Duodenal mucosa (tissue), 2 donors: ENCODE measurements around the gene TRPM1.

ENCODE experiments used
- H3K27ac ChIP-seq: one replicate; pipeline ENCODE4 v1.7.0; 2013; ENCODE audit warnings: low read depth, low read length
- H3K27me3 ChIP-seq, 2 donors: one replicate each; pipeline ENCODE4 v1.7.0; 2013; ENCODE audit warnings: low read length in 2 of 2, control low read depth in 1 of 2; ENCODE audit not compliant: insufficient read depth in 2 of 2, control insufficient read depth in 1 of 2
- H3K36me3 ChIP-seq, 2 donors: one replicate each; pipeline ENCODE4 v1.7.0; 2013; ENCODE audit warnings: low read length in 2 of 2, control low read depth in 1 of 2; ENCODE audit not compliant: insufficient read depth in 2 of 2, control insufficient read depth in 1 of 2
- H3K4me1 ChIP-seq, 2 donors: one replicate each; pipeline ENCODE4 v1.7.0; 2013; ENCODE audit warnings: low read length in 2 of 2, control low read depth in 1 of 2; ENCODE audit not compliant: insufficient read depth in 2 of 2, control insufficient read depth in 1 of 2
- H3K4me3 ChIP-seq, 2 donors: one replicate each; pipeline ENCODE4 v1.7.0; 2013; ENCODE audit warnings: low read length in 2 of 2, low read depth in 1 of 2
- H3K9ac ChIP-seq, 2 donors: one replicate each; pipeline ENCODE4 v1.7.0; 2013; ENCODE audit warnings: low read length in 2 of 2, low read depth in 1 of 2
- H3K9me3 ChIP-seq, 2 donors: one replicate each; pipeline ENCODE4 v1.7.0; 2013; ENCODE audit warnings: low read length in 2 of 2, control low read depth in 1 of 2; ENCODE audit not compliant: control insufficient read depth in 1 of 2

The TRPM1 gene

DNA sequence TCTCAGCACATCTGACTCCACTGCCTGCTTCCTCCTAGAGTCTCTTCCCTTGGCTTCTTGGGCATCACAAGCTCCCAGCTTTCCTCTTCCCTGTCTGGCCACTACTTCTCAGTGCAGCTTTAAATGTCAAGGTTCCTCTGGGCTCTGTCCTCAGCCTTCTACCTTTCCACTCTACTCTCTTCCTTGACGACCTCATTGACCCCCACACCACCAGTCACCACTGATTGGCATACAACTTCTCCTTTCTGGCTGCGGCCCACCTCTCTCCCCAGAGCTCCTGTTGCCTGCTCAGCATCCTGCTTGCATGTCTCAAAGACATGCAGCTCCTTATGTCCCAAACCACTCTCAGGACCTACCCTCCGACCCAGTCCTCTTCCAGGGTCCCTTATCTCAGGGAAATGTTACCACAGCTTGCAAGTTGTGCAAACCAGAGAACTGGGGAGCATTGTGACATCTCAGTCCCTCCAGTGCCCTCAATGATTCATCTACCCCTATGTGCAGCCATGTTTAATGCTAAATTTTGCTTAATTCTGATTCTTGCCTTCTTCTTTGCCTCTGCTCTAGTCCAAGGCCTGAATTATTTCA lies 49.9 kb downstream of the TRPM1 start:
- H3K9ac ChIP-seq, result no peak overlapping the region
- H3K36me3 ChIP-seq, result no peaks in the 10 kb centered on the region
- no peaks in the 10 kb centered on the region for H3K4me1 ChIP-seq
- H3K27me3 ChIP-seq, result no peaks in the 10 kb centered on the region
- H3K4me3 ChIP-seq, result no peak overlapping the region
- H3K9me3 ChIP-seq, result no peaks in the 10 kb centered on the region
- H3K27ac ChIP-seq, result no peak overlapping the region

DNA sequence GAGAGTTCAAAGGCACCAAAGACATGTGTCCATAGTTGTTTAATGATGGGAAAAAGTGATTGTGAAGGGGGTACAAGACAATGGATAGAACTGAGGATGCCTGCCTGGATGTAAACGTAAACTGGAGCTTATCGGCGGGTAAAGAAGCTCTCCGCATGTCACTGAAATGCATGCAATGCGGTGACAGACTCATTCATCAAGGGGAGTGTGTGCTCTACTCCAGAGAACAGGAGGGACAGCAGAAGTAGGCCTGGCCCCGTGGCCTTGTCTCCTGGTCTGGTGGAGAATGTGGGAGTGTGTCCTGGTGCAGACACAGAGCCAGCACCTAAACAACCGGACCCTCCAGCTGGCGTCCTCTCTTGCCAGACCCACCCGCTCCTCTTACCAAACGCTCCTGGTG lies 50.6 kb downstream of the TRPM1 start:
- no peaks in the 10 kb centered on the region for H3K36me3 ChIP-seq
- H3K4me3 ChIP-seq, result no peak overlapping the region
- no peaks in the 10 kb centered on the region for H3K9me3 ChIP-seq
- H3K4me1 ChIP-seq, result no peaks in the 10 kb centered on the region
- no peaks in the 10 kb centered on the region for H3K27me3 ChIP-seq
- no peak overlapping the region for H3K9ac ChIP-seq
- no peak overlapping the region for H3K27ac ChIP-seq

DNA sequence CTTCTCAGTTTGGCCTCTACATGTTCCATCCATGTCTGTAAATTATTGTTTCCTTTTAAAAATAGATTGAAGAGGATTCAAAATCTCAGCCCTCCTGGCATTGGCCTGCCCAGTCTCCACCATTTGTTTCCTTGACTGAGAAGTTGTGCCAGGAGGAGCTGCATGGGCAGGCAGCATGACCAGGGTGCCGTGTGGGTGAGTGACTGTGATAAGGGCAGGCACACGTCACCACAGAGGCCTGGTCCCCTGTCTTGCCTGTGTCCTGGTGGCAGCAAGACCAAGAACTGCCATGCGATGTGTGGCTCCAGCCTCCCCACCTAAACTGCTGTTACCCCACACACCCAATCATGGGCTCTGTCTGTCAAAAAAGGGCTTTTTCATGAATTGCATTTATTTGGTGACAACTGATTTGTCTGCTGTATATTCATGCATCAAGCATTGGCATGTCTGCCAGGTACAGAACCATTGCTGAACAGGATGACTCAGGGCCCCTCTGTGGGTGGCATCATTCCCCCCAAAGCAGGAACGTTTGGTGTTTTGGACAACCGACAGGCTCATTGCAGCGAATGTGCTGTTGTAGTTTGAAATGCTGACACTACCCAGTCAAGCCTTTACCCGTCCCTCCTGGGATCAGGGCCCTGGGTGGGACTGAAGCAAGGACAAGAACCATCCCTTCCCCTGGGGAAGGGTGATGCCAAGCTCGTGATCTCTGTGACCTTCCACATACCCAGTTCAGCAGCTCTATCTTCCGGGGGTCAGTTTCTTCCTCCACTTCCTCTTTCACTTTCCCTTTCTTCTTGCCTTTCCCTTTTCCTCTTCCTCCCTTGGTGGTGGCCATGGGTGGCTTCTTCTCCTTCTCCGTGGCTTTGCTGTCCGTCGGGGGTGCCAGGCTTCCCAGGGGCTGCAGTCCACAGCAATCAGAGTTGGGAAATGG lies 51.6 kb downstream of the TRPM1 start:
- Histone ChIP-seq H3K4me3 (no peak overlapping the region), H3K27ac (no peak overlapping the region), H3K4me1 (no peaks in the 10 kb centered on the region), H3K36me3 (no peaks in the 10 kb centered on the region), H3K9me3 (no peaks in the 10 kb centered on the region), H3K9ac (no peak overlapping the region), H3K27me3 (no peaks in the 10 kb centered on the region)

DNA sequence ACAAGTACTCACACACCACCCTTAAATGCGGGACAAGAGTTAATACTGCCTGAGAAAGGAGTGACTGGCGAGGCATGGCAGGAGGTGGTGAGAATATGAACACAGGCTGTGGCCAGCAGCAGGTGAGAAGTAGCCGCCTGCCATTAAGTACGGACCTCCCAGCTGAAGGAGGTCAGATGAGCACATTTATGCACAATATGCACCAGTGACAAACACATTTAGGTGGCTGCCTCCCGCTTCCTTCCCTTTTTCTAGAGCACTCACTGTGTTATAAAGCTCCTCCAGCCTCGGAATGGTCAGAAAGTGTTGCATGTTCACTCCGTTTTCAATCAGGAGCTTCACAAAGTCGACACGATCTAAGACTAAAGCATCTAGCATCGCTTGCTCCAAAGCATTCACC lies 52.4 kb downstream of the TRPM1 start:
- Histone ChIP-seq H3K36me3 (no peaks in the 10 kb centered on the region), H3K9me3 (no peaks in the 10 kb centered on the region), H3K27ac (no peak overlapping the region)

DNA sequence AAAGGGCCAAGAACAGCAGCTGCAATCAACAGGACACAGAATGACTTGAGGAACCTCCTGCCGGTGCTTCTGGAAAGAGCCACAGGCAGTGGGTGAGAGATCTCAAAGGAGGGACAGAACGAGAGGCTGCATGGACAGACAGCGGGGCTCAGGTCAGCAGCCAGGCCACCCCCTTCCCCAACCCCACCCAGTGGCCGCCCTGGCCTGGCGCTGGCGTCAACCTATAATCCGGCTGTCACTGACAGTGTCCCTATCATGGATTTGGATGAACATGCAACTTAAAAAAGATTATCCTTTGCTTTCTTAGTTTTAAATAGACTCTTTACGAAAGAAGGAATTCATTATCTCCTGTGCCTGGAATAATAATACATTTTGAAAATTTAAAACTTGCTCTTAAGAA lies 54.1 kb downstream of the TRPM1 start:
- H3K27ac ChIP-seq, result no peak overlapping the region
- no peaks in the 10 kb centered on the region for H3K36me3 ChIP-seq
- H3K4me1 ChIP-seq, result no peaks in the 10 kb centered on the region
- no peaks in the 10 kb centered on the region for H3K27me3 ChIP-seq
- no peak overlapping the region for H3K4me3 ChIP-seq
- H3K9ac ChIP-seq, result no peak overlapping the region
- H3K9me3 ChIP-seq, result no peaks in the 10 kb centered on the region

More for the DNA sequence above, 52.4 kb downstream of the TRPM1 start:
- Histone ChIP-seq H3K9ac (no peak overlapping the region), H3K4me3 (no peak overlapping the region), H3K27me3 (no peaks in the 10 kb centered on the region), H3K4me1 (no peaks in the 10 kb centered on the region)

DNA sequence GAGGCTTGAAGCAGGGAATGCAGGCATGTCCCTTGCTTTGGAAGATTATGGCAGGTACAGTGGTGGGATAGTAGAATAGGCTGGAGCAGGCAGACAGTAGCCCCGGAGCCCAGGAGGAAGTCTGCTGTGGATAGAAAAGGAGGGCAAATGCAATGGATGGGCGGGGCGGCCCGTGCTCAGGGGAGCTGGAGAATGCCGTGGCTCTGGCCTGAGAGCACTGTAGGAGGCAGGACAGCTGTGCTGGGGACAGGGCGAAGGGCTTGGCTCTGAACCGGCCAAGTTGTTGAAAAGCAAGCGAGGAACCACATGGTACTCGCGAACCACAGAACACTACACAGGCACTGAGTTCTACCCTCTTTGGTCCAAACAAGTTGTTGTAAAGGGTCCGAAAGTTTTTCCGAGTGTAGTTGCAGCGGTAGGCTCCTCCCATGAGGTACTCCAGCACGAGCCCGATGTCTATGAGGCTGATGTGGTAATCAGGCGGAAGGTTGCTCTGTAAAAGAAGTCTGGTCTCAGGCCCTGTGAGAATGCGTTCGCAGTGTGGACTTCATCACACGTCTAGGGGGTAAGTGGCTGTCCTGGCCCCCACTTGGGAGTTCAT lies 54.7 kb downstream of the TRPM1 start:
- Histone ChIP-seq H3K27me3 (no peaks in the 10 kb centered on the region), H3K36me3 (no peaks in the 10 kb centered on the region), H3K4me1 (no peaks in the 10 kb centered on the region), H3K9me3 (no peaks in the 10 kb centered on the region), H3K4me3 (no peak overlapping the region), H3K9ac (no peak overlapping the region), H3K27ac (no peak overlapping the region)

DNA sequence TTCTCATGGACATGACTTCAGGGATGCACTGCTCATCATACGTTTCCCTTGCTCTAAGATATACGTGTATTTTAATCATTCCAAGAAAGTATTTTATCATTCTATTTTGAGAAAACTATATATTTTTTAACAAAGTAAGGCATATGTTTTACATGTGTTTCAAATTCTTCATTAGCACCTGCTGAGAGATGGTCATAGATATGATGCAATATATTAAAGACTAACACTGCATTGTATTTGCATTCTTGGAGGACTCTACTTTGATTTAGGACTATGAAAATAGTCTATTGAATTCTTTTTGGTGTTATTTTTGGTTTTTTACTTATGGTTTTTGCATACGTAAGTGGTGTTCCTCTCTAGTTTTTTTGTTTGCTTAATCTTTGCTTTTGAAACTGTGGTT lies 55.9 kb downstream of the TRPM1 start:
- Histone ChIP-seq H3K27me3 (no peaks in the 10 kb centered on the region), H3K27ac (no peak overlapping the region), H3K9ac (no peak overlapping the region), H3K36me3 (no peaks in the 10 kb centered on the region), H3K9me3 (no peaks in the 10 kb centered on the region), H3K4me1 (no peaks in the 10 kb centered on the region), H3K4me3 (no peak overlapping the region)

DNA sequence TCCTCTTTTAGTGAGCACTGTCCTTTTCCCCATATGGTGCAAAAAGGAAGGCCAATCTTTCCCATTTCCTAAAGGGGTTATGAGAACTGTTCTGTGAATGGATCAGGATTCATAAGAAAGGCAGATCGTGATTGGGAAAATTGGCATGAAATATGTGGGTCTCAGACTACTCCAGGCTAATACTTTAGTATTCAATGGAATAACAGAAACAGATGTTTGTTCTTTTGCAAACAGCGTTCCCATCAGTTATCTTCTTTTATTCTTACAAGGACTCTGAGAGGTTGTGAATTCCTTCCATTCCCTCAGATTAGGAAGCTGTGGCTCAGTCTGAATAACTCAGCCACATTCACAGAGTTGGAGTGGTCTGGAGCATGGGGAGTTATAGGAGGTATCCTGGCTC lies 58.8 kb downstream of the TRPM1 start:
- Histone ChIP-seq H3K9ac (no peak overlapping the region), H3K9me3 (no peaks in the 10 kb centered on the region), H3K4me1 (no peaks in the 10 kb centered on the region), H3K36me3 (no peaks in the 10 kb centered on the region), H3K4me3 (no peak overlapping the region), H3K27me3 (no peaks in the 10 kb centered on the region), H3K27ac (no peak overlapping the region)

DNA sequence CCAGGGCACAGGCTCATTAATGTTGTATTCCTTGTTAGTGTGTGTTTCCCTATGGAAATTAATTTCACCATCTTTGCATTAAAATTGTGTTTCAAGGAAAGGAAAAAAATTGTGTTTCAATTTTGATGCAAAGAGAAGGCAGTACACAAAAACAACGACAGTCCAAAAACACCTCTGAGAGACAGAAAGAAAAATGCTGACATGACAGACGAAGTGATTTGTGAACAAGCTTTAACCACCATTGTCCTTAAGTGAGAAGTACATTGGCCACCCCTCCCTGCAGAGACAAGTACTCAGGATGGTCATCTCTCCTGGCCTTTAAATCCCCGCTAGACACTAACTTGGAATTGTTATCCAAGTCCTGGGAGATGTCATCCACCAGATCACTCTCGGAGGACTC lies 59.9 kb downstream of the TRPM1 start:
- Histone ChIP-seq H3K4me3 (no peak overlapping the region), H3K9me3 (no peaks in the 10 kb centered on the region), H3K27me3 (no peaks in the 10 kb centered on the region), H3K36me3 (no peaks in the 10 kb centered on the region), H3K27ac (no peak overlapping the region), H3K4me1 (no peaks in the 10 kb centered on the region), H3K9ac (no peak overlapping the region)

DNA sequence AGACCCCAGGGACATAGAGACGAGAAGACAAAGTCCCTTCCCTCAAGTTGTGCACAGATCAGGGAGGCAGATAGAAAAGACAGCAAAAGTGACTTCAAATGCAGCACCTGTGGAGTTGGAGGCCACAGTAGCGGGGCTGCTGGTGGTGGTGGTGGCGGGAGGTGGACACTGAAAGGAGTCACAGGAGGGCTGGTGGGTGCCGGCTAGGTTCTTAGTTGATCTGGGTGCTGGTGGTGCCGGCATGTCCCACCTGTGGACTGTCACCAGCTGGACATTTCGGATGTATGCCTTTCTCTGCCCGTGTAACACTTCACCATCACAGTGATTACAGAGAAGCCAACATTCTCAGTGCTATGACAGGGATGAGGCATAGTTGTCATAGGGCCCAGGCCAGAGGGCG lies 60.9 kb downstream of the TRPM1 start:
- no peak overlapping the region for H3K4me3 ChIP-seq
- no peaks in the 10 kb centered on the region for H3K27me3 ChIP-seq
- H3K27ac ChIP-seq, result no peak overlapping the region
- no peaks in the 10 kb centered on the region for H3K4me1 ChIP-seq
- no peak overlapping the region for H3K9ac ChIP-seq
- no peaks in the 10 kb centered on the region for H3K36me3 ChIP-seq
- H3K9me3 ChIP-seq, result no peaks in the 10 kb centered on the region
